GM18519 (cell line): ENCODE results near the gene WDR1.

ENCODE experiments used
- ATAC-seq: cut with Tn5 transposase; IDR thresholded peaks from one replicate; pipeline ENCODE4 v1.9.1; 2021; ENCODE audit warnings: mild to moderate bottlenecking, moderate library complexity; ENCODE audit not compliant: unreplicated experiment, low FRiP score

Gene WDR1

GRCh38 chr4:10101671-10102473, 14.7 kb downstream of the WDR1 start:
- no peak for ATAC-seq

- no peak for ATAC-seq
These were observed 15.8 kb downstream of the WDR1 start for GRCh38 chr4:10100734-10101216.

- no peak for ATAC-seq
These were observed 16.9 kb downstream of the WDR1 start for GRCh38 chr4:10099499-10100325.

DNA sequence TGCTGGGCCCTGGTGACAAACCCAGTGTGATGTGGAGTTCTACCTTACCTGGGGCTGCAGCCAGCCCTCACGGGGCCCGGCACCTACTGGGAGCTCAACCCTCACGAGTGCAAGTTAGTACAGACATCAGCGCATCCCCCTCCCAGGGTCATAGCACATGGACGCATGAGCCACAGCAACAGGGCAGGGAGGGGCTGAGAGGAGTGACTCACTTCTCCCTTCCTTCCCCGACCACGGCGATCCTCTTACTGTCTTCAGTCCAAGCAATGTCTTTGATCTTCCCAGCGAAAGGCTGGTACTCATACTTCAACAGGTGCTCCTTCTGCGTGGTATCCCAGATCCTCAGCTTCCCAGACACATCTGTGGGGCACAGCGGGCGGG, 17.8 kb downstream of the WDR1 start:
- ATAC-seq: no peak

- no peak for ATAC-seq
These were observed 18.5 kb downstream of the WDR1 start for GRCh38 chr4:10097906-10098779.

DNA sequence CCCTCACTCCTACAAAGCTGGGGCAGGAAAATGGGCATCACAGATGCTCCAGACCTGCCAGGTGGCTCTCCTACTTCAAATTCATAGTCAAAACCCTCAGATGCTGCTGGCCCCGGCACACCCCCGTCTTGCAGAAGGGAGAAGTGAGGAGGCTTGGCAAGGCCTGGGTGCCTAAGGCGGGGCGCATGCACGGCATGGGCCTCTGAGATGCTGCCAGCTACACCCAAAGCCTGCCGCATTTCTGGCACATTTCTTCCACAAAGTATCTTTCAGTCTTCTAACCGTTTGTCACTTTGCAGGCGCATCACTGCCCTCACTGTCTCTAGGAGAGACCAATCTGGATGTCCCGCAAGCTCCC, 19.6 kb downstream of the WDR1 start:
- no peak for ATAC-seq

GRCh38 chr4:10096201-10096977, 20.2 kb downstream of the WDR1 start:
- peak; percentile 81 for ATAC-seq

GRCh38 chr4:10095296-10095991, 21.2 kb downstream of the WDR1 start:
- no peak for ATAC-seq

- no peak for ATAC-seq
These were observed 21.8 kb downstream of the WDR1 start for GRCh38 chr4:10094841-10095240.

GRCh38 chr4:10093801-10094552, 22.6 kb downstream of the WDR1 start:
- ATAC-seq: no peak

GRCh38 chr4:10093271-10093621, 23.4 kb downstream of the WDR1 start:
- ATAC-seq: no peak

DNA sequence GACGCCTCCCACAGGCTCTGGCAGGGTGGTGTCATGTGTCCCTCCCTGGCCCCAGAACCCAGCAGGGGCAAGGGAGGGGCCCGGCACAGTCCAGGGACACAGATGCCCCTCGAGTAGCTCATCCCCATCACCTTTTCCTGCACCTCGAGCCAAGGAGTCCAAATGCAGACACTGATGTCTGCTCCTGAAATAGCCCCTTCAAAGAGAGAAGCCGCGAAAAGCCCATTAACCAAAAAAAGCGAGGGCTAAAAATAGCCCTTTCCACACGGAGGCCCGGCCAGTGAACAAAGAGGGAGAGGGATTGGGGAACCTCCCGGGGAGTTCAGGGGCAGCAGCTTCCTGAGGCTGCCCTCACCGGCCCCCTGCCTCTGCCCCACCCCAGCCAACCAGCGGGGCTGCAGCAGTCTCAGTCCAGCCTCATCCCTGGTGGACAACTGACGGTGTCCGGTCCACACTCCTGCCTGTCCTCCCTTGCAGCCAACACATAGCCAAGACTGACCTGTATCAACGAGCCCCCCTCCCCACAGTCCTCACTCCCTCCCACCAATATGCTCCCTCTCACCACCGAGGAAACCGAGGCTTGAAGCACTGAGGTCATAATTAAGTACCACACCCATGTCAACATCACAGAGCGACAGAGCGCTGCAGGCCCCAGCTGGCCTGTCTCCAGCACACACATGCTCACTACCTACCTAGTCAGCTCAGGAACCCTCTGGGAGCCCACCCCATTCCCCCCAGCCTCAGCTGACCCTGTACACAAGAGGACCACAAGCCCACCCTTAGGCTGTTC, 23.9 kb downstream of the WDR1 start:
- ATAC-seq: no peak

- ATAC-seq: no peak
These were observed 24.9 kb downstream of the WDR1 start for GRCh38 chr4:10091531-10092181.

DNA sequence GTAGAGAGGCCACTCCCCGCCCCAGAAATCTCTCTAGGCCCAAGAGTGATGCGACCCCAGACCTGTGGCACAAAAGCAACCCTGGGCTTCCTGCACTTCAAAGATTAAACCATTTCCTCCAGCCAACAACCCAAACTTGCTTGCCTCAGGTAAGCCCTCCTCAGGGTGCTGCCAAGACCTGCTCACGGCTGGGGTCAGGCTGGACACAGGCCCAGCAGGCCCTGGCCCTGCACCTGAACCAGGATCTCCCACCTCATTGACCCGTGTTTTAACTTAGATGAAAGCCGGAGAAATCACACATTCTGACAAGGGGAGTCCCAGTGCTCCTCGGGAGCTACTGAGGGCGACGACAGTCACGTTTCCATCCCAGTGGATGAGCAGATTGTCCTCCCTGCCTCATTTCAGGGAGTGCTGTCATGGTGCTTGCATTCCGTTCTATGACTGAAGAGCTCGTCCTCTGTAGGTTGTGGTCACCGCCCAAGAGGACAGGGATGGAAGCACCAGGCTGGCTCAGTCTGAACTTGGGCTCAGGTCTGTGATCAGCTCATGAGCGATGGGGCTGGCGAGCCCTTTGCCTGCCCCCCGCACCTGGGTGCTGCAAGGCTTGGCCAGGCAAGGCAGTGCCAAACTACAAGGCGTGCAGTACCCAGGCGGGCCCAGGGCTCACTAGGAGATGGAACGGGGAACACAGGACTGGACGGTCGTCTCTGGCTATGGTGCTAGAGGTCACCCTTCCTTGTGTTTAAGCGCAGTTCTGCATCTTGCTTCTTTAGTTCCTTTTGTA, 25.9 kb downstream of the WDR1 start:
- no peak for ATAC-seq

GRCh38 chr4:10089346-10089745, 27.3 kb downstream of the WDR1 start:
- ATAC-seq: no peak

DNA sequence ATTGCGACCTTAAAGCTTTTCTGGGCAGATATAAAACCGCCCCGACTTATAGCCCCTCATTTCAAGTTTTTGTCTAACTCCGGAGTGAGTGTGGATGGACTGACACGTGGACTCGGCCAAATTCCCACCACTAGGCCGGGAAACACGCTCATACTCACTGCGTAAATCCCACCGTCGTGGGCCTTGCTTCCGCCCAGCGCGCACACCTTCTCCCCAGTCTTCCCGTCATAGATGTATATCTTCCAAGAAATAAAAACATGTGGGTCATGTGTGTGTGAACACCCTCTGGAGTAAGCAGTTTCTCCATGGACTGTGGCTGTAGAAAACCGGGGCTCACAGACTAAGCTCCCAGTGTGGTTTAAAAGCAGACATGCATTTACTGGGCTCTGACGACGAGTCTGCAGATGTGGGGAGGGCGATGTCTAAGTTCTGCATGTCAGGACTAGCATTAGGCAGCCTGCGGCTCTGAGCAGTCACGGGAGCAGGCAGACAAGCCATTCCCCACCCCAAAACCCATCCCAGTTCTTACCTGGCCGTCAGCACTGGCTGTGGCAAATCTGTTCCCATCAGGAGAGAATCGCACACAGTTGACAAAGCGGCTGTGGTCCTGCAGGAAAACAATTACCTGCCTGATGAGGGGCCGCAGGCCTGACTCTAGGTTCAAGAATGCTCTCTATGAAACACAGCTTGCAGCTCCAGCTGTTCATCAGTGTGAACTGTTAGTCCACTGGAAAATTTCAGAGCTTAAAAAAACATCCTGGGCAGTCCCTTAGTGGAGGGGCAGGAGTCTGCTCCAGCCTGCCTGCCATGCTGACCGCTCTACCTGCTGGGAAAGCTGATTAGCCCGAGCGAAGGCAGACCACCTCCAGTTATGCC, 28.2 kb downstream of the WDR1 start:
- no peak for ATAC-seq
